GM18498 (cell line): ENCODE measurements around the gene SNCAIP.
"Not testable (repeated sequence)": the region's sequence is repeated elsewhere in the genome, so short reads cannot be mapped to it uniquely, and the experiment has no call there.

Experiments used
- ATAC-seq: cut with Tn5 transposase; IDR thresholded peaks from one replicate; pipeline ENCODE4 v1.9.1; 2021; ENCODE audit warnings: mild to moderate bottlenecking, moderate library complexity; ENCODE audit not compliant: unreplicated experiment

SNCAIP gene

DNA sequence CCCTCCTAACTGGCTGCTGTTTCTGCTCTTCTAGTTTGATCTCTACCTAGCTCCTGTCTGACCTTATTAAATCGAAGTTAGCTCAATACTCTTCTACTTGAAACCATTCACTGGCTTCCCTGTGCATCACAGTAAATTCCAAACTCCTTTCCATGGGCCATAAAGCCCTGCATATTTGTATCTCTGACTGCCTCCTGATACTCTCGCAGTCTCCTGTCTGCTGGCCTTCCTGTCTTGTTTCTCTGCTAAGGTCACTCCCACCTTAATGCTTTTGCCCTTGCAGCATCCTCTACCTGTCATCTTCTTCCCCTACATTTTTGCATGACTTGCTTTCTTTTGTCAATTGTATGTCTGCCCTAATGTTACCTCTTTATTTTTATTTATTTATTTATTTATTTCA lies 44.8 kb downstream of the SNCAIP start:
- ATAC-seq: no peak

GRCh38 chr5:122358372-122358979 lies 46.4 kb downstream of the SNCAIP start:
- ATAC-seq: no peak

DNA sequence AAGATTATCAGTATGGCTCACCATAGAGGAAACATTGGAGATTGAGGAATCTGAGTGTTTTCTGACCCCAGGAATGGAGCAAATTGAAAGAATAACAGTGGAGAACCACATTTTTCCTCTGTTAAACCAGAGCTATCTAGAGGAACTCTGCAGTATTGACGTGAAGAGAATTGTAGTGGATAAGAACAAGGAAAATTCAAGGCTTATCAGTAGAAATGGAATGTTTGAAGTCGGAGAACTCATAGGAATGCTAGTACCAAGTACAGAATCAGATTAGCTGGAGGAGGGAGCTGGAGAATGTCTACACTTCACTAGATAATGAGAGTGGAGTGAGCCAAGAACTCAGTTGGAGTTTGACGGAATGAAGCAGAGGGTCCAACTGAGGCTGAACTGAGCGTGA lies 50.3 kb downstream of the SNCAIP start:
- ATAC-seq: no peak

DNA sequence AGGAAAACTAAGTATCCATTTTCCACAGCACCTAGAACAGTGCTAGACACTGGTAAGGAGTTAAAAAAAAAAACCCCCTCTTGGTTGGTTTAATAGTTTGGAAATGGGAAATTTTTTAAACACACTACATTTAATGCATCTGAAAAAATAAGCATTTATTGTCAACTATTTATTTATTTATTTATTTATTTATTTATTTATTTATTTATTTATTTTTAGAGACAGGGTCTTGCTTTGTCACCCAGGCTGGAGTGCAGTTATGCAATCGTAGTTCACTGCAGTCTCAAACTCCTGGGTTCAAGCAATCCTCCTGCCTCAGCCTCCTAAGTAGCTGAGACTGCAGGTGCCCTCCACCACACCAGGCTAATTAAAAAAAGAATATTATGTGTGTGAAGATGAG lies 51.6 kb downstream of the SNCAIP start:
- ATAC-seq: no peak

DNA sequence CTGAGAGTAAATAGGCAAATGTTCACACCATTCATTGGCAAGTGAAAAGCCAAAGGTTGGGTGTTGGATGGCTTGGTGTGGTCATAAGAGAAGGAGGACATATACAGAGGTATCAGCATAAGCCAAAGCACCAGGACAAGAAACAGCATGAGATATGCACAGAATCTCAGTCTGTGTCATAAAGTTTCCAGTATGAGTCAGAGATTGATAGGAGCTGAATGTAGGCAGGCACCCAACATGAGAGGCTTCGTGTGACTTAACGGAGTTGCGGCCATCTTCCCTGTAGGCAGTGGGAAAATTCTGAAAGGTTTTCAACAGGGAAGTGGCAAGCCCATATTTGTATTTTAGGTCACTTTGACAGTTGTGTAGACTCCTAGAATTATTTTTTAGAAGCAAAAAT lies 54.5 kb downstream of the SNCAIP start:
- ATAC-seq: no peak

DNA sequence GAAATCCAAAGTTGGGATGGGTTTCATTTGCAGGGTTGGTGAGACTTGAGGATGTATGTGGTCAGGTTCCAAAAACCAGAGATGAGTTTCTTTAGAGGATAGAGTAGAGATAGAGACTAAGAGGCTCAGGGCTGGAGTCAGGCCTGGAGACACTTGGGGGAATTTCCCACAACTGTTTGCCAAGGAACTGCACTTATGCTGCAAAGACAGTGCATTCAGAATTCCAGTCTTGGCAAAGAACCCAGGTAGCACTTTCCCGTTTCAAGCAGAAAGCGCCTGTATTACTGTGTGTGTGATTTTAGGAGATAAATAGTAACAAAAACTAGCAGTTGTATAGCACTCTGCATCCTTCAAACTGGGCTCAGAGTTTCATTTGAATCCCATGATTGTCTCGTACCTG lies 55.4 kb downstream of the SNCAIP start:
- ATAC-seq: no peak

GRCh38 chr5:122368510-122369251 lies 56.6 kb downstream of the SNCAIP start:
- ATAC-seq: no peak

GRCh38 chr5:122369253-122369815 lies 57.3 kb downstream of the SNCAIP start:
- no peak for ATAC-seq

DNA sequence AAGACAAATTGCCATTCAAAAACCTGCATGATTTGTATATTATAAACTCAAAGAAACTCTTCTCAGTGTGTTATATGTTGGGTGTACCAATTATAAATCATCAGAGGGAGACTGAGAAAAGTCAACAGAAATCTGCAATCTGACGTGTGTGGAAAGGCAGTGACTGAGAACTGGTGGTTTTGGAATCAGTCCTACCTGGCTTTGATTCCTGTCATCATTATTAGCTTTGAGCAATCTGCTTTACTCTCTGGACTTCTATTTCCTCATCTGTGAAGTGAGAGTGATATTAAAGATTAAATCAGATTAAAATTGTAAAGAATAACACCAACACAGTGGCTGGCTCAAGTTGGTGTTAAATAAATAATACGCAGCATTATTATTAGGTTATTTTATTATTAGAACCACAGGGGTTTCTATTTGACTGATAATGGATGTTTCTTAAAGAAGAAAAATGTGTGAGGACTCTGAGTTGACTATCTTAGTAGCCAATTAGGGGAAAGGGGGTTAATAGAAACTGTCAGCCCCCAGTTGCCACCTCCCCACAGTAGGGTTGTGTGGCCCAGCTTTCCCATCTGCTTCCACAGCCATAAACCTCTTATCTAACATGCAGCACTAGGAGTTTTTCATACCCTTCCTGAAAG lies 59.6 kb downstream of the SNCAIP start:
- no peak for ATAC-seq

DNA sequence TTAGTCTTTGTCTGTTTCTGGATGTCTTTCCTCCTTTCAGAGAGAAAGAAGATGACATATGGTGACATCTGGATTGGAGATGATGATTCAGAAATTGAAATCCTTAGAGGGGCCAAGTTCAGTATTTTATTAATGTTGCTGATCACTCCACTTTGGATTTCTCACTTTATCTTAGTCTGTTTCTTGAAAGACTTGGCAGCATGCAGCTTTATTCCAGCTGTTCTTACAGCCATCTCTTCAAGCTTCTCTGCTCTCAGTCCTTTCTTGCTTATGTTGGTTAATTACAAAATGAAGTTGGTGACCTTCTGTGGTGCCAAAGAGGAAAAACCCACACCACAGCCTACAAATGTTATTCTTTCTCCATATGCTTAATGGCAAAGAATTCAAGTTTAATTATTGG lies 62.1 kb downstream of the SNCAIP start:
- ATAC-seq: no peak

GRCh38 chr5:122375801-122376200 lies 63.8 kb downstream of the SNCAIP start:
- no peak for ATAC-seq

GRCh38 chr5:122376250-122376649 lies 64.2 kb downstream of the SNCAIP start:
- ATAC-seq: no peak

- ATAC-seq: no peak
Measured at GRCh38 chr5:122377026-122377425, 65.0 kb downstream of the SNCAIP start.

GRCh38 chr5:122382938-122383337 lies 70.9 kb downstream of the SNCAIP start:
- ATAC-seq: not testable (repeated sequence)

DNA sequence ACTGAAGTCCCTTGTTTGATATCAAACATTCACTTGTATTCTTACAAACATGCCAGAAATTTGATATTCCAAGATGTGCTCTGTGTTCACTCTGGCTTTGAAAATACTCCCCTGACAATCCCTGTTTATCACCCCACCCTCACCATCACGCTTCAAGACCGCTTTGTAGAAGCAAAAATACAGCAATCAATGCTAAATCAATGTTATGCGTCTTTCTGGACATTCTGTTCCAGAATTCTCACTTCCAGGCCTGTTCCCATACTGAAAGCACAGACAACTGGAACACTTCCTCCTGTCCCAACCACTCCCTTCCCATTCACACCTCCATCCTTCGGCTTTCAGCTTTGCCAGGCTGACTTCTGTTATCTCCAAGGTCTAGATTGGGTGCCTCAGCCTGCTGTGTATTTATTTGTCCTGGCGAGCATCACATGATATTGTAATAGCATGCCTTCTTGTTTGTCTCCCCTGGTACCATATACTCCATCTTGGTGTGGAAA lies 72.8 kb downstream of the SNCAIP start:
- ATAC-seq: no peak

- ATAC-seq: no peak
Measured at GRCh38 chr5:122385286-122385685, 73.2 kb downstream of the SNCAIP start.

DNA sequence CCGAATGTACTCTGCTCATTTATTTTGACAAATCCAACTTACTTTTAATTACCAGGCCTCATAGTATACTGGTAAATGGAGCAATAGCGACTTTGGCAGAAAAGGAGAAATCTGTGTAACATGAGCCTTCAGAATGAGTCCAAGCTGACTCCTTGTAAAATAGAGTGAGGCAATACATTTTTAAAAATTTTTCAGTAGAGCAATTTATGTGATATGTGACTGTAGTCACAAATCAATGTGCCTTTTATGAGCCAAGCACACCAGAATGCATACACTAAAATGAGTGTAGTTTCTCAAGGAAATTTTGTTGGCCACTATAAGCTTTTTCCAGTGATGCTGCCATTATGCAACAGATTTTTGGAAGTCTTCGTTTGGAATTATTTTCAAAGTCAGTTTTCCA lies 73.8 kb downstream of the SNCAIP start:
- ATAC-seq: no peak

DNA sequence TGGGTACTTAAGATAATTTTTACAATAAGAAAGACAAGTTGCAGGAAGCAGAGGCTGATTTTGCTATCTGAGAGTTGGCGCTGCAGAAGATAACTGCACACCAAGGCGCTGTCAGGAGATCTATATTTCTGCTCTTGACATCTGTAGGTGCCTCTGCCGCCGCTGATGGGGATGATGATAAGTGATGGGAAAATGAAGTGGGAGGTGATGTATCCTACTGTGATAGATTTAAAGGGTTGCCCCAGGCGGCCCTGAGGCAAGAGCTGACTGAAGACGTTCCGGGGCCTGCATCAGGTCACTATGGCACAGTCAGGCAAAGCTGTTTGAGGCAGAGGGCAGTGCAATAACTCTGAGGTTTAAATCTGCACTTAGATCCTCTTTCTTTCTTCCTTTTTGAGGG lies 78.1 kb downstream of the SNCAIP start:
- ATAC-seq: no peak

- no peak for ATAC-seq
Measured at GRCh38 chr5:122390694-122391093, 78.7 kb downstream of the SNCAIP start.

- ATAC-seq: no peak
Measured at GRCh38 chr5:122391621-122392020, 79.6 kb downstream of the SNCAIP start.

- no peak for ATAC-seq
Measured at GRCh38 chr5:122392224-122392623, 80.2 kb downstream of the SNCAIP start.

DNA sequence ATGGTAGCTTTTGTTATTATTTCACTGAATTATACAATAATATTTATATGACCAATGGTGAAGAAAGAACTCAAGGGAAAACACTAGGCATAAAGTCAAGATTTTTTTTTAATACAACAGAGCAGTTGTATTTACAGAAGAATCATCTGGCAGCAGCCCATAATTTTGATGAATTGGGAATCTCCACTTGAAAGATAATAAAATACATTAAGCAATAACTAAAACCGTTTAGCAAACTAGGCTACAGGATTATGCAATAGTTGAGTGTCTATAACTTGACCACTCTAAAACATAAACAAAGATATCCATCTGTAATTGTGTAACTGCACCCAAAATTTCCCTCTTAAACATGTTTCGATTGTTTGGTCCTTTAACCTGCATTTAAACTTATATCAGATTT lies 80.8 kb downstream of the SNCAIP start:
- no peak for ATAC-seq
